DOHH2 (cell line): ENCODE data around the gene GPR15LG.

Source experiments
- H3F3A ChIP-seq: fragments of 200-600 bp; sonication (generic), shearing (Covaris generic); 2 replicates; pipeline ENCODE4 v1.6.0; 2016; ENCODE audit warnings: antibody characterized with exemption, mild to moderate bottlenecking; ENCODE audit not compliant: control insufficient read depth, insufficient read depth
- H3K27ac ChIP-seq: fragments of 200-600 bp; sonication (generic); 2 replicates; pipeline ENCODE4 v1.5.1; 2014; ENCODE audit warnings: low read depth, mild to moderate bottlenecking, low read length, moderate library complexity
- H3K27me3 ChIP-seq: fragments of 200-600 bp; sonication (generic); 2 replicates; pipeline ENCODE4 v1.6.1; 2014; ENCODE audit warnings: mild to moderate bottlenecking, low read length, mixed read lengths; ENCODE audit not compliant: control insufficient read depth
- H3K36me3 ChIP-seq: fragments of 200-600 bp; sonication (generic); 2 replicates; pipeline ENCODE4 v1.6.1; 2014; ENCODE audit warnings: mild to moderate bottlenecking, low read length, moderate library complexity, mixed read lengths; ENCODE audit not compliant: control insufficient read depth
- H3K4me1 ChIP-seq: fragments of 200-600 bp; sonication (generic); 2 replicates; pipeline ENCODE4 v1.6.1; 2014; ENCODE audit warnings: mild to moderate bottlenecking, low read length, mixed read lengths; ENCODE audit not compliant: control insufficient read depth
- H3K4me2 ChIP-seq: fragments of 200-600 bp; sonication (generic); 2 replicates; pipeline ENCODE4 v1.6.0; 2014; ENCODE audit warnings: mild to moderate bottlenecking, low read length, moderate library complexity
- H3K4me3 ChIP-seq: fragments of 200-600 bp; sonication (generic); 2 replicates; pipeline ENCODE4 v1.5.1; 2014; ENCODE audit warnings: mild to moderate bottlenecking, low read length, mixed read lengths
- H3K79me2 ChIP-seq: fragments of 200-600 bp; sonication (generic); 2 replicates; pipeline ENCODE4 v1.6.1; 2014; ENCODE audit warnings: mild to moderate bottlenecking, low read length, mixed read lengths; ENCODE audit not compliant: control insufficient read depth
- H3K9me2 ChIP-seq: fragments of 200-600 bp; sonication (generic); replicated peaks from 2 replicates; pipeline ENCODE4 v1.6.1; 2014; ENCODE audit warnings: mild to moderate bottlenecking, low read length, mixed read lengths; ENCODE audit not compliant: control insufficient read depth
- H3K9me3 ChIP-seq: fragments of 200-600 bp; sonication (generic); 2 replicates; pipeline ENCODE4 v1.6.1; 2014; ENCODE audit warnings: antibody characterized with exemption, low read length, mixed read lengths; ENCODE audit not compliant: control insufficient read depth, insufficient read depth
- H4K20me1 ChIP-seq: fragments of 200-600 bp; sonication (generic); 2 replicates; pipeline ENCODE4 v1.6.0; 2014; ENCODE audit warnings: low read depth, mild to moderate bottlenecking, antibody characterized with exemption, low read length, moderate library complexity; ENCODE audit not compliant: control insufficient read depth, insufficient read depth
- EZH2phosphoT487 ChIP-seq: fragments of 200-600 bp; sonication (generic); IDR thresholded peaks from 2 replicates; pipeline ENCODE4 v1.6.1; 2017; ENCODE audit warnings: borderline replicate concordance, mild to moderate bottlenecking, antibody characterized with exemption, low read length, moderate library complexity, mixed read lengths
- TF ChIP-seq, protein P1 (sequence below): fragments of 200-600 bp; sonication (generic); IDR thresholded peaks from one replicate; pipeline ENCODE4 v1.5.1; 2014; ENCODE audit warnings: antibody characterized with exemption, mild to moderate bottlenecking, low read depth, low read length; ENCODE audit not compliant: poor library complexity, severe bottlenecking

GPR15LG gene

GRCh38 chr10:84193846-84194423, 20.3 kb downstream of the GPR15LG start:
- Histone ChIP-seq H3K4me3 (peak overlapping the region; percentile 55), H3K4me1 (peaks cover 4% of the 10 kb centered on the region; the same call in 1 of the 2 replicates), H3K4me2 (peak overlapping the region; percentile 62), H3K9me3 (no peaks in the 10 kb centered on the region), H3K9me2 (no peaks in the 10 kb centered on the region), H3K27me3 (peaks cover 53% of the 10 kb centered on the region), H4K20me1 (no peaks in the 10 kb centered on the region), H3F3A (no peaks in the 10 kb centered on the region), H3K79me2 (no peaks in the 10 kb centered on the region), H3K27ac (no peak overlapping the region), H3K36me3 (no peaks in the 10 kb centered on the region)
- no peak for TF ChIP-seq EZH2phosphoT487
- TF ChIP-seq, protein P1, sequence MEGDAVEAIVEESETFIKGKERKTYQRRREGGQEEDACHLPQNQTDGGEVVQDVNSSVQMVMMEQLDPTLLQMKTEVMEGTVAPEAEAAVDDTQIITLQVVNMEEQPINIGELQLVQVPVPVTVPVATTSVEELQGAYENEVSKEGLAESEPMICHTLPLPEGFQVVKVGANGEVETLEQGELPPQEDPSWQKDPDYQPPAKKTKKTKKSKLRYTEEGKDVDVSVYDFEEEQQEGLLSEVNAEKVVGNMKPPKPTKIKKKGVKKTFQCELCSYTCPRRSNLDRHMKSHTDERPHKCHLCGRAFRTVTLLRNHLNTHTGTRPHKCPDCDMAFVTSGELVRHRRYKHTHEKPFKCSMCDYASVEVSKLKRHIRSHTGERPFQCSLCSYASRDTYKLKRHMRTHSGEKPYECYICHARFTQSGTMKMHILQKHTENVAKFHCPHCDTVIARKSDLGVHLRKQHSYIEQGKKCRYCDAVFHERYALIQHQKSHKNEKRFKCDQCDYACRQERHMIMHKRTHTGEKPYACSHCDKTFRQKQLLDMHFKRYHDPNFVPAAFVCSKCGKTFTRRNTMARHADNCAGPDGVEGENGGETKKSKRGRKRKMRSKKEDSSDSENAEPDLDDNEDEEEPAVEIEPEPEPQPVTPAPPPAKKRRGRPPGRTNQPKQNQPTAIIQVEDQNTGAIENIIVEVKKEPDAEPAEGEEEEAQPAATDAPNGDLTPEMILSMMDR = no peak

DNA sequence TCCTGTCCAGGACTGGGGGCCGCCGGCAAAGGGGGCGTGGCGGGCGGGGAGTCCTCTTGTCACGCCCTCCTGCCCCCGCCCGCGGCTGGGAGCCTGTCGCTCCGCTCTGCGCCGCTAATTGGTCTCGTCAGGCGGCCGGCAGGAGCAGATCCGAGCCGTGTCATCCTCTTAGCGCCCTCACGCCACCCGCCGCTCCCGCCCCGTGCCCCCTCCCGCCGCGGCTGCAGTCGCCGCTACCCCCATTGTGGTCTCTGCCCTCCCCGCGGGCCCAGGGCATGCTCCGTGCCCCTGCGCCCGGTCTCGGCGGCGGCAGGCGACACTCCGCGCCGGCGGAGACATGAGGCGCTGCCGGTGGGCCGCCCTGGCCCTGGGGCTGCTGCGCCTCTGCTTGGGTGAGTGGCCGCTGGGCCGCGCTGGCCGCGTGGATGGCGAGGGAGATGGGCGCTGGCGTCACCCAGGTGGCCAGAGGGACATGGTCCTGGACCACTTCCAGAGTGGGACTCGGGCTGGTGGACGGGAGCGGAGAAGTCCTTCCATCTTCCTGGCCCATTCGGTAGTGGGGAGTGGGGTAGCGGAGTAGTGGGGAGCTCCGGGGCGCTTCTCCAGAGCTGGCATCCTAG, 20.9 kb downstream of the GPR15LG start, which contains the start of gene CDHR1:
TSS of gene CDHR1 (plus strand) at position 114 of the 620 bp plus-strand sequence. CDS start at position 338, 224 bp downstream.
- H3F3A ChIP-seq = no peaks in the 10 kb centered on the region
- H3K4me2 ChIP-seq = peak within 1 kb of the TSS; percentile 62
- H3K27ac ChIP-seq = no peak within 1 kb of the TSS
- TF ChIP-seq, protein P1 = no peak
- TF ChIP-seq EZH2phosphoT487 = no peak
- no peaks in the 10 kb centered on the region for H3K79me2 ChIP-seq
- no peaks in the 10 kb centered on the region for H3K9me2 ChIP-seq
- peak within 1 kb of the TSS; percentile 55 for H3K4me3 ChIP-seq
- peaks cover 4% of the 10 kb centered on the region; the same call in 1 of the 2 replicates for H3K4me1 ChIP-seq
- no peaks in the 10 kb centered on the region for H3K9me3 ChIP-seq
- no peaks in the 10 kb centered on the region for H4K20me1 ChIP-seq
- H3K36me3 ChIP-seq = no peaks in the 10 kb centered on the region
- peaks cover 53% of the 10 kb centered on the region for H3K27me3 ChIP-seq

DNA sequence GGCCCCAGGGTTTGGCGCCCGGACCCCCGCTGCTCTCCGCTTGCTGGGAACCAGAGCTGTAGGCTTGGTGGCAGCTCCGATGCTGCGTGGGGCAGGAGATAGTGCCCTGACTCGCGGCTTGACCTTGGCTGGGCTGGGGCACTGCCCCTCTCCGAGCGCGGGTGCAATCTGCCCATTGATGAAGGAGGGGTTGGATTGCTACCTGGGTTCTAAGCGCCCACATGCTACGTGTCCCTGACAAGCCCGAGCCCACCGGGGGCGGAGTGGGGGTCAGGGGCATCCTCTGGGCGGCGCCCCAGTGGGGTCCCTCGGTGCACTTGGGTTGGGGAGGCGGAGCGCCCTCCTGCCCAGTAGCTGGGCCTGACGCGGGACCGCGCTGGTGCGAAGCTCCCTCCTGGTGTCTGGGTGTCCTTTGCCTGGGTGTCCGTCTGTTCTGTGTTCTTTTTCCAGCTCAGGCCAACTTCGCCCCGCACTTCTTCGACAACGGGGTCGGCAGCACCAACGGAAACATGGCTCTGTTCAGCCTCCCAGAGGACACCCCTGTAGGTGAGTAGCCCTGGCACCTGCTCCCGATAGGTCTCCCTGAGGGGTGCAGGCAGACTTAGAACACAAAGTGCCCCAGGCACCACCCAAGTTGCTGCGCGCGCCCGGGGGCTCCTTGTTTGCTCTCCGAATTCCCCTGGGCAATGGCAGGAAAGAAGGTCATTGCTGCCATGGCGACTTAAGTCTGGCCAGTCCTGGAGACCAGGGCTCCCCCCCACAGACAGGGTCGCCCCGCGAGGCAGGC, 21.6 kb downstream of the GPR15LG start:
- Histone ChIP-seq H3K79me2 (no peaks in the 10 kb centered on the region), H3K9me3 (no peaks in the 10 kb centered on the region), H3K4me2 (peak overlapping the region; percentile 62; the same call in 1 of the 2 replicates), H3K36me3 (no peaks in the 10 kb centered on the region), H3K27me3 (peaks cover 53% of the 10 kb centered on the region), H4K20me1 (no peaks in the 10 kb centered on the region), H3K9me2 (no peaks in the 10 kb centered on the region), H3F3A (no peaks in the 10 kb centered on the region), H3K27ac (no peak overlapping the region), H3K4me1 (peaks cover 4% of the 10 kb centered on the region; the same call in 1 of the 2 replicates), H3K4me3 (no peak overlapping the region; the same call in 1 of the 2 replicates)
- TF ChIP-seq, protein P1 = no peak
- TF ChIP-seq EZH2phosphoT487 = no peak
